Activated CD4-positive, alpha-beta T cell treated with anti-CD3 and anti-CD28 coated beads, Interleukin-2, amount 50 U/mL, for 48 hours (primary cell): ENCODE measurements around the gene LRRC3.

Source experiments
- DNase-seq, 2 experiments: peaks; one replicate each; pipeline ENCODE4 v3.0.0-alpha.2; 2020

The LRRC3 gene

GRCh38 chr21:44459712-44460440 is 4.6 kb downstream of the LRRC3 start:
- no peak for DNase-seq

GRCh38 chr21:44460441-44460755 is 5.1 kb downstream of the LRRC3 start:
- no peak for DNase-seq

GRCh38 chr21:44461005-44461404 is 5.7 kb downstream of the LRRC3 start:
- DNase-seq = no peak

- no peak for DNase-seq
Measured at GRCh38 chr21:44461464-44462001, 6.2 kb downstream of the LRRC3 start.

GRCh38 chr21:44462086-44462833 is 7.0 kb downstream of the LRRC3 start:
- DNase-seq = no peak

GRCh38 chr21:44462834-44463200 is 7.5 kb downstream of the LRRC3 start:
- no peak for DNase-seq

- DNase-seq = no peak
Measured at GRCh38 chr21:44463724-44464123, 8.4 kb downstream of the LRRC3 start.

- DNase-seq = no peak
Measured at GRCh38 chr21:44464351-44464750, 9.0 kb downstream of the LRRC3 start.

GRCh38 chr21:44466351-44466954 is 11.1 kb downstream of the LRRC3 start:
- no peak for DNase-seq

- DNase-seq = no peak
Measured at GRCh38 chr21:44466996-44467858, 11.9 kb downstream of the LRRC3 start.

GRCh38 chr21:44467859-44468195 is 12.5 kb downstream of the LRRC3 start:
- no peak for DNase-seq

- DNase-seq = no peak
Measured at GRCh38 chr21:44471341-44471740, 16.0 kb downstream of the LRRC3 start.

GRCh38 chr21:44471996-44472395 is 16.7 kb downstream of the LRRC3 start:
- no peak for DNase-seq

GRCh38 chr21:44473915-44474555 is 18.7 kb downstream of the LRRC3 start:
- no peak for DNase-seq

- no peak for DNase-seq
Measured at GRCh38 chr21:44475266-44475845, 20.0 kb downstream of the LRRC3 start.

- no peak for DNase-seq
Measured at GRCh38 chr21:44477131-44477530, 21.8 kb downstream of the LRRC3 start.

GRCh38 chr21:44477712-44478111 is 22.4 kb downstream of the LRRC3 start:
- DNase-seq = no peak

- no peak for DNase-seq
Measured at GRCh38 chr21:44478124-44478800, 23.0 kb downstream of the LRRC3 start.

- DNase-seq = no peak
Measured at GRCh38 chr21:44478801-44479167, 23.5 kb downstream of the LRRC3 start.

- DNase-seq = peak; percentile 56 to 65
Measured at GRCh38 chr21:44479556-44480199, 24.4 kb downstream of the LRRC3 start.
